ENCODE results near the gene PNMA8A.

DNA sequence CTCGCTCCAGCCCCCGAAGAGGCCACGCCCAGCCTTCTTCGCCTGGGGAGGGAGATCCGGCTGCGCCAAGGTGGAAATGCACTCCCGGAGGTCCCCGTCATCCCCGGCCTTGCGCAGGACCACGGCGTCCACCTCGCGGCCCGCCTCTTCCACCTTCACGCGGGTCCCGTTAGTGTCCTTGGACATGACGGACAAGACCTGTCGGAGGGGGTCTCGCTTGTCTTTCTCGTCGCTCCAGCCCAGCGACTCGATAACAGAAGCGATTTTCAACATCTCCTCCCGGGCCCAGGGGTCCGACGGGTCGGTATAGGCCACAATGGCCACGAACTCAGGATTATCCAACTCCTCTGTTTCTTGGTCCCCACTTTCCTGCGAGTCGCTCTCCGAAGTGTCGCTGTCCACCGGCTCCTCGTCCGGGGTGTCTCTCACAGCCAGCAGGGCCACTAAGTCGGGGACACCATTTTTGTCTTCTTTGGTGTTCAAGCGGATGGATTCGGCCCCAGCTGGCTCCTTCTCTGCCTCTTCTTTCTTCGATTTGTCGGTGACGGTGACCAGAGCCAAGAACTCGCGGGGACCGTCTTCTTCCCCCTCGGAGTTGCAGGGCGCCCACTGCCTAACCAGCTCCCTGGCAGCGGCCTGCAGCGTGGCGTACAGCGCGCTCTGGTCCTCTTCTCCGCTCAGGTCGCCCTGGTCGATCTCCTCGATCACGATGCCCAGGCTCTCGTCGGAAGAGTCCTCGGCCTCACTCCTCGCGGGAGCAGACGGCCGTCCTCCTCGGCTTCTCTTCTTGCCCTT, 23.0 kb upstream of the PNMA8A start:
- TF ChIP-seq TAF1 (IDR thresholded peaks at IDR 0.05; ENCODE audit: low read depth) (no peak), CTCF (IDR thresholded peaks at IDR 0.05; ENCODE audit: poor library complexity, severe bottlenecking) (no peak), POLR2AphosphoS5 (IDR thresholded peaks at IDR 0.05) (no peak), EP300 (conservative IDR thresholded peaks at IDR 0.05; ENCODE audit: poor library complexity, severe bottlenecking) (no peak), MXI1 (conservative IDR thresholded peaks at IDR 0.05; ENCODE audit: poor library complexity, severe bottlenecking) (no peak), EZH2 (IDR thresholded peaks at IDR 0.05; ENCODE audit: borderline replicate concordance, insufficient read depth, low read length, poor library complexity, severe bottlenecking) (no peak), RAD21 (conservative IDR thresholded peaks at IDR 0.05) (no peak)

Measured in neural cell (in vitro differentiated cells).